Pulmonary artery endothelial cell (primary cell): ENCODE data around the gene PHOX2B. TPM values are rescaled to one million over a fixed set of nuclear protein-coding genes. Genes with fewer than 3 reads are reported as not detected.
A peak's percentile ranks its signal among the peaks of the same experiment; 100 is the strongest.

Source experiments
- DNase-seq: peaks from one replicate; pipeline ENCODE4 v3.0.0-alpha.2; 2011; ENCODE audit warnings: low read depth, low spot score
- total RNA-seq: library from RNA; depleted of rRNA; stranded (reverse); fragments of >200 nt; gene quantifications from 2 replicates; pipeline ENCODE4 v1.2.3, GENCODE V29; 2014

PHOX2B gene
- total RNA-seq = not detected in 2 replicates

GRCh38 chr4:41748571-41749475, at the start of gene PHOX2B:
PHOX2B (minus strand) TSS chr4:41748725; CDS start chr4:41748610, 115 bp downstream.
- DNase-seq = no peak

GRCh38 chr4:41797260-41797659, 48.7 kb upstream of the PHOX2B start:
- DNase-seq = no peak

GRCh38 chr4:41796545-41797210, 48.2 kb upstream of the PHOX2B start:
- DNase-seq = no peak

- DNase-seq = no peak
Observed at GRCh38 chr4:41795796-41796385, 47.4 kb upstream of the PHOX2B start.

- DNase-seq = no peak
Observed at GRCh38 chr4:41792166-41792565, 43.6 kb upstream of the PHOX2B start.

GRCh38 chr4:41791557-41791956, 43.0 kb upstream of the PHOX2B start:
- DNase-seq = no peak

- no peak for DNase-seq
Observed at GRCh38 chr4:41787931-41788330, 39.4 kb upstream of the PHOX2B start.

- DNase-seq = no peak
Observed at GRCh38 chr4:41785665-41786064, 37.1 kb upstream of the PHOX2B start.

GRCh38 chr4:41784191-41784979, 35.9 kb upstream of the PHOX2B start:
- DNase-seq = no peak

- DNase-seq = no peak
Observed at GRCh38 chr4:41776466-41776865, 27.9 kb upstream of the PHOX2B start.

- DNase-seq = no peak
Observed at GRCh38 chr4:41763729-41764128, 15.2 kb upstream of the PHOX2B start.

GRCh38 chr4:41758884-41759283, 10.4 kb upstream of the PHOX2B start:
- no peak for DNase-seq

GRCh38 chr4:41757521-41758156, 9.1 kb upstream of the PHOX2B start:
- DNase-seq = peak; percentile 37

- DNase-seq = no peak
Observed at GRCh38 chr4:41753942-41754341, 5.4 kb upstream of the PHOX2B start.

GRCh38 chr4:41752081-41752836, 3.7 kb upstream of the PHOX2B start:
- DNase-seq = no peak

- DNase-seq = no peak
Observed at GRCh38 chr4:41751449-41752061, 3.0 kb upstream of the PHOX2B start.

GRCh38 chr4:41750626-41751448, 2.3 kb upstream of the PHOX2B start:
- no peak for DNase-seq

GRCh38 chr4:41750121-41750625, 1.6 kb upstream of the PHOX2B start:
- no peak for DNase-seq

GRCh38 chr4:41749631-41750039, 1.1 kb upstream of the PHOX2B start:
- no peak for DNase-seq
